Activated naive CD4-positive, alpha-beta T cell treated with anti-CD3 and anti-CD28 coated beads, Interleukin-2, amount 50 U/mL, for 24 hours (primary cell): ENCODE data around the gene IFITM2.
"Not testable (repeated sequence)": the region's sequence is repeated elsewhere in the genome, so short reads cannot be mapped to it uniquely, and the experiment has no call there.

Experiments
- H3K27ac Mint-ChIP-seq: one replicate; pipeline ENCODE4 v1.8.0; 2021; ENCODE audit warnings: mild to moderate bottlenecking, mixed read lengths
- H3K27me3 Mint-ChIP-seq: one replicate; pipeline ENCODE4 v1.8.0; 2021; ENCODE audit warnings: mixed read lengths
- H3K36me3 Mint-ChIP-seq: one replicate; pipeline ENCODE4 v1.8.0; 2021; ENCODE audit warnings: mixed read lengths
- H3K4me1 Mint-ChIP-seq: one replicate; pipeline ENCODE4 v1.8.0; 2021; ENCODE audit warnings: mixed read lengths
- H3K4me3 Mint-ChIP-seq: one replicate; pipeline ENCODE4 v1.8.0; 2021; ENCODE audit warnings: mild to moderate bottlenecking, mixed read lengths
- H3K9me3 Mint-ChIP-seq: one replicate; pipeline ENCODE4 v1.8.0; 2021; ENCODE audit warnings: mixed read lengths

Gene IFITM2

GRCh38 chr11:309979-310572, 2.5 kb downstream of the IFITM2 start:
- H3K27ac Mint-ChIP-seq: peak overlapping the region; percentile 99
- H3K36me3 Mint-ChIP-seq, H3K9me3 Mint-ChIP-seq, H3K27me3 Mint-ChIP-seq: not testable (repeated sequence)
- H3K4me1 Mint-ChIP-seq: peaks cover 51% of the 10 kb centered on the region
- H3K4me3 Mint-ChIP-seq: peak overlapping the region; percentile 94

DNA sequence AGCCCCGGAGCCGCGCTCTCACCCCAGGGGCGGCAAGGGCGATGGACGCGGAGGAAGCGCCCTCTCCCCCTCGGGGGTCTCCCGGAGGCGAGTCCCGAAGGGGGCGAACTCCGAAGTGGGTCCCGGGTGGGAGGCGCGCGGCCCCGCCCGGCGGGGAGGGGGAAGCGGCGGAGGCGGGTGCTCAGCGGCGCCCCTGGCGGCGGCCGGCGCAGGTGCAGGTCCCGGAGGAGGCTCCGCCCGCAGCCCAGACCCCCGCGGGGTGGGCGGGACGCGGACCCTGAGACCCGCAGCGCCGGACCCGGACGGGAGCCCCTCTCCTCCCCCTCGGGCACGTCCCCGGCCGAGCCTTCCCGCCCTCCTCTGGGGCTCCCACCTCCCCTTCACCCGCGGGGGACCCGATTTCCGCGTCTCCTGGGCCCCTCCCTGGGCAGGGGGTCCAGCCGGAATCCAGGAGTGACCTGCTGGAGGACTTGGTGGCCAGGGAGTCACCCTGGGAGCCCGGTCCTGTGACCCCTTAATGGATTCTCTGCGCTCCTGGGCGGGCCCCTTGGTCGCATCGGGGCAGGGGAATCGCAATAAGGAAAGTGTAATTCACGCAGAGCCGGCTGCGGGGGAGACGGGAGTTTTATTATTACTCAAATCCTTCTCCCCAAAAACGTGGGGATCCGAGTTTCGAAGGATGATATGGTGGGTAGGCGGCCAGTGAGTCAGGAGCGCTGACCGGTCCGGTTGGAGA, 3.6 kb downstream of the IFITM2 start:
- H3K27ac Mint-ChIP-seq: peak overlapping the region; percentile 99

GRCh38 chr11:312092-312816, 4.6 kb downstream of the IFITM2 start:
- Mint-ChIP-seq H3K4me1 (peaks cover 44% of the 10 kb centered on the region), H3K4me3 (peak overlapping the region; percentile 94), H3K36me3 (peaks cover 11% of the 10 kb centered on the region), H3K9me3 (no peaks in the 10 kb centered on the region), H3K27ac (peak overlapping the region; percentile 99), H3K27me3 (no peaks in the 10 kb centered on the region)

More for the DNA sequence above, 3.6 kb downstream of the IFITM2 start:
- not testable (repeated sequence) for H3K27me3 Mint-ChIP-seq, H3K9me3 Mint-ChIP-seq, H3K36me3 Mint-ChIP-seq
- Mint-ChIP-seq H3K4me1 (peaks cover 40% of the 10 kb centered on the region), H3K4me3 (peak overlapping the region; percentile 94)

GRCh38 chr11:313304-313786, 5.7 kb downstream of the IFITM2 start:
- H3K27ac Mint-ChIP-seq: peak overlapping the region; percentile 99
- H3K4me3 Mint-ChIP-seq: peak overlapping the region; percentile 94
- no peaks in the 10 kb centered on the region for H3K27me3 Mint-ChIP-seq
- H3K4me1 Mint-ChIP-seq: peaks cover 41% of the 10 kb centered on the region
- peaks cover 11% of the 10 kb centered on the region for H3K36me3 Mint-ChIP-seq
- H3K9me3 Mint-ChIP-seq: no peaks in the 10 kb centered on the region

- H3K36me3 Mint-ChIP-seq: peaks cover 11% of the 10 kb centered on the region
- no peaks in the 10 kb centered on the region for H3K27me3 Mint-ChIP-seq
- peaks cover 40% of the 10 kb centered on the region for H3K4me1 Mint-ChIP-seq
- H3K9me3 Mint-ChIP-seq: no peaks in the 10 kb centered on the region
- peak within 1 kb of the TSS; percentile 99 for H3K27ac Mint-ChIP-seq
- H3K4me3 Mint-ChIP-seq: peak within 1 kb of the TSS; percentile 94
Measured at GRCh38 chr11:313787-314553, 6.4 kb downstream of the IFITM2 start, which contains the start of gene IFITM1. Gene IFITM1 (plus strand): TSS chr11:314040. CDS start chr11:314171, 131 bp downstream.

- not testable (repeated sequence) for H3K9me3 Mint-ChIP-seq, H3K27me3 Mint-ChIP-seq
- peaks cover 37% of the 10 kb centered on the region for H3K4me1 Mint-ChIP-seq
- peak overlapping the region; percentile 94 for H3K4me3 Mint-ChIP-seq
- peaks cover 11% of the 10 kb centered on the region for H3K36me3 Mint-ChIP-seq
- H3K27ac Mint-ChIP-seq: peak overlapping the region; percentile 99
Measured at GRCh38 chr11:314554-314875, 6.9 kb downstream of the IFITM2 start.

- peak overlapping the region; percentile 94 for H3K4me3 Mint-ChIP-seq
- H3K9me3 Mint-ChIP-seq: no peaks in the 10 kb centered on the region
- H3K36me3 Mint-ChIP-seq: peaks cover 10% of the 10 kb centered on the region
- H3K27me3 Mint-ChIP-seq: no peaks in the 10 kb centered on the region
- H3K27ac Mint-ChIP-seq: peak overlapping the region; percentile 70
- H3K4me1 Mint-ChIP-seq: peaks cover 39% of the 10 kb centered on the region
Measured at GRCh38 chr11:315051-315481, 7.5 kb downstream of the IFITM2 start.

DNA sequence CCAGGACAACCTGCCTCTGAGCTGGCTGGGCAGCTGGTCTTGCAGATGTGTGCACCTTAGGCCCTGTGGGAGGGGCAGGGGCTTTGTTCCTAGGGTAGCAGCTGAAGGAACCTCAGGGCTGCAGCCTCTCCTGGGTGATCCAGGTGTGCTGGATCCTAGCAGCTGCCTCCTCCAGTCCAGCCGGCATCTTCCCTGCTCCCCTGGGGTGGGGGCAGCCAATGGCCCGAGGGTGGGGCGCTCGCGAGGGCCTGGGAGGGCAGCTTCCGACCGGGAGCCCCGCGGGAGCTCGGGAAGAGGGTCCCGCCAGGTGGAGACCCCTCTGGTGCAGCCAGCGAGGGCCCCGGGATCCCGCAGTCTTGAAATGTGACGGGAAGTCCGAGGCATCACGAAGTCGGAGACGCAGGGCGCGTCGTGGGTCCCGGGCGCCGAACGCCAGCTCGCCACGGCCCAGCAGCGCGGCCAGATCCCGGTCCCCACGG, 7.9 kb downstream of the IFITM2 start:
- H3K9me3 Mint-ChIP-seq: no peaks in the 10 kb centered on the region
- H3K27ac Mint-ChIP-seq: peak overlapping the region; percentile 70
- H3K4me3 Mint-ChIP-seq: peak overlapping the region; percentile 94
- H3K27me3 Mint-ChIP-seq: no peaks in the 10 kb centered on the region
- H3K4me1 Mint-ChIP-seq: peaks cover 44% of the 10 kb centered on the region
- peaks cover 10% of the 10 kb centered on the region for H3K36me3 Mint-ChIP-seq

DNA sequence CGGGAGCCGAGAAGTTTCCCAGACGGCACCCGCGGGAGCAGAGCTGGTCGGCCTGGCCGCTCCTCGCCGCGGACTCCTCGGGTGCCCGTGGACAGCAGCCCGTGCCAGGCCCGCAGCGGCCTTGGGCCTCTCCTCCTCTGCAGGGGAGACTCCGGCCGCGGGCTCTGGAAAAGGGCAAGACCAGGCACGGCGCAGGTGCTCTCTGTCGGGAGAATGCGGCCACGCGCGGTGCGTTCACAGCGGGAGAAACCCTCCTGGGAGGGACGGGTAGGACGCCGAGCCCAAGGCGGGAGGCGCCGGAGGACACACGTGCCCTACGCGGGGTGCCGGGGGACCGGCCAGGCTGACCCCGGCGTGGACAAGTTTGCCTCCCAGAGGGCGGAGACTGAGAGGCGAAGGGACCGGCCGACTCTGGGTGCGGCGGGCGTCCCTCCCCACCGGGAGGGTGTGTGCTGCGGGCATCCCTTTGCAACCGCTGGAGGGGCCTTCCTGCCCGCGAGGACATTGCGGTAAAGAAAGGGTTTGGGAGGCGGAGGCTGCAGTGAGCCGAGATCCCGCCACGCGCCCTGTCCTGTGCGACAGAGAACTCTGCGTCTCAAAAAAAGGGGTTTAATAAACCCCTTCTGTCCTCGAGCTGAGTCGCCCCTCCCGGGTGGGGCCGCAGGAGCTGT, 8.6 kb downstream of the IFITM2 start:
- H3K4me3 Mint-ChIP-seq: peak overlapping the region; percentile 94
- peaks cover 10% of the 10 kb centered on the region for H3K36me3 Mint-ChIP-seq
- H3K27ac Mint-ChIP-seq: peak overlapping the region; percentile 98
- H3K4me1 Mint-ChIP-seq: peaks cover 46% of the 10 kb centered on the region
- no peaks in the 10 kb centered on the region for H3K9me3 Mint-ChIP-seq
- H3K27me3 Mint-ChIP-seq: no peaks in the 10 kb centered on the region

GRCh38 chr11:316891-317301, 9.3 kb downstream of the IFITM2 start:
- H3K4me1 Mint-ChIP-seq: peaks cover 44% of the 10 kb centered on the region

DNA sequence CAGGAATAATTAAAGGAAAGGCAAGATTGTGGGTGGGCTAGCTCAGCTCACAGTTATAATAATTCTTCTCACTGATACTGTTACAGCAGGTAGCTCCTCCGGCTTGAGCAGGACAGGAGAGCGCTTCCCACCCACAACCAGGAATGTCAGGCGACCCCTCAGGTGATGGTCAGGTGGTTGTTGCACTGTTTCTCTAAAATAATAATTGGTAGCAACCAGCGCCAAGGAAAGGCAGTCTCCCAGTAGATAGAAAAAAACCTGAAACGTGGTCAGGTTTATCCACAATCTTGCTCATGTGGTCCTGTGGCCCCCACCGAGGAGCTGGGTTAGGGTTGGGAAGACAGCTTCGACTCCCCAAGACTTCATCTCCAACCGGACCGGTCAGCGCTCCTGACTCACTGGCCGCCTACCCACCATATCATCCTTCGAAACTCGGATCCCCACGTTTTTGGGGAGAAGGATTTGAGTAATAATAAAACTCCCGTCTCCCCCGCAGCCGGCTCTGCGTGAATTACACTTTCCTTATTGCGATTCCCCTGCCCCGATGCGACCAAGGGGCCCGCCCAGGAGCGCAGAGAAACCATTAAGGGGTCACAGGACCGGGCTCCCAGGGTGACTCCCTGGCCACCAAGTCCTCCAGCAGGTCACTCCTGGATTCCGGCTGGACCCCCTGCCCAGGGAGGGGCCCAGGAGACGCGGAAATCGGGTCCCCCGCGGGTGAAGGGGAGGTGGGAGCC, 10.2 kb downstream of the IFITM2 start:
- not testable (repeated sequence) for H3K9me3 Mint-ChIP-seq, H3K27me3 Mint-ChIP-seq, H3K36me3 Mint-ChIP-seq
- Mint-ChIP-seq H3K27ac (peak overlapping the region; percentile 98), H3K4me3 (peak overlapping the region; percentile 94), H3K4me1 (peaks cover 40% of the 10 kb centered on the region)

More at GRCh38 chr11:316891-317301, 9.3 kb downstream of the IFITM2 start:
- Mint-ChIP-seq H3K9me3 (no peaks in the 10 kb centered on the region), H3K36me3 (peaks cover 10% of the 10 kb centered on the region), H3K27me3 (no peaks in the 10 kb centered on the region), H3K4me3 (peak overlapping the region; percentile 94), H3K27ac (peak overlapping the region; percentile 98)

GRCh38 chr11:318405-319120, 10.9 kb downstream of the IFITM2 start:
- H3K27ac Mint-ChIP-seq, H3K27me3 Mint-ChIP-seq, H3K36me3 Mint-ChIP-seq, H3K9me3 Mint-ChIP-seq: not testable (repeated sequence)
- H3K4me1 Mint-ChIP-seq: peaks cover 38% of the 10 kb centered on the region
- H3K4me3 Mint-ChIP-seq: peak overlapping the region; percentile 54

DNA sequence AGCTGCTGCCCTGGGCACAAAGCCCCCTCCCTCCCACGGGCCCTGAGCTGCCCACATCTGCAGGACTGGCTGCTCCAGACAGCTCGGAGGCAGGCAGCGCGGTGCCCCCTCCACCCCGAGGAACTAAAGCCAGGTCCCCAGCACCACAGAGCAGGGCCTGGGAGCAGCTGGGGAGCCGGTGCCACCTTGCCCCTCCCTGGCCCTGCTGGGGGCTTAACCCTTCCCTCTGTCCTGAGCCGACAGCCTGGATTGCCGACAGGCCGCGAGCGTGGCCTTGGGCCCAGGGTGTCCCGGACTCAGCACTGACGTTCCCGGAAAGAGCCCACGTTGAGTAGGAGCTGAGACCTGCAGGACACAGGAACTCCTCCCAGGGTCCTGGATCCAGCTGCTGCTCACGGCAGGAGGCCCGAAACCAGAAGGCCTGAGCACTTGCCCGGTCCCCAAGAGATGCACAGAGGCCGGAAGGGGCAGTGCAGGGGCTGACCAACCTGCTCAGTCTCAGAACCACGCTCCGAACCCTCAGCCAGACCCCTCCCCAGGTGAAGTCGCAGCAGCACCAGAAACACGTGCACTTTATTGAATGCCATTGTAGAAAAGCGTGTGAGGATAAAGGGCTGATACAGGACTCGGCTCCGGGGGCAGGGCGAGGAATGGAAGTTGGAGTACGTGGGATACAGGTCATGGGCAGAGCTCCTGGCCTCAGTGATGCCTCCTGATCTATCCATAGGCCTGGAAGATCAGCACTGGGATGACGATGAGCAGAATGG, 11.7 kb downstream of the IFITM2 start:
- peak overlapping the region; percentile 97 for H3K27ac Mint-ChIP-seq
- H3K4me3 Mint-ChIP-seq: peak overlapping the region; percentile 90
- H3K27me3 Mint-ChIP-seq, H3K36me3 Mint-ChIP-seq, H3K9me3 Mint-ChIP-seq: not testable (repeated sequence)
- peaks cover 46% of the 10 kb centered on the region for H3K4me1 Mint-ChIP-seq
